ENCODE measurements around the gene FADS1.

DNA sequence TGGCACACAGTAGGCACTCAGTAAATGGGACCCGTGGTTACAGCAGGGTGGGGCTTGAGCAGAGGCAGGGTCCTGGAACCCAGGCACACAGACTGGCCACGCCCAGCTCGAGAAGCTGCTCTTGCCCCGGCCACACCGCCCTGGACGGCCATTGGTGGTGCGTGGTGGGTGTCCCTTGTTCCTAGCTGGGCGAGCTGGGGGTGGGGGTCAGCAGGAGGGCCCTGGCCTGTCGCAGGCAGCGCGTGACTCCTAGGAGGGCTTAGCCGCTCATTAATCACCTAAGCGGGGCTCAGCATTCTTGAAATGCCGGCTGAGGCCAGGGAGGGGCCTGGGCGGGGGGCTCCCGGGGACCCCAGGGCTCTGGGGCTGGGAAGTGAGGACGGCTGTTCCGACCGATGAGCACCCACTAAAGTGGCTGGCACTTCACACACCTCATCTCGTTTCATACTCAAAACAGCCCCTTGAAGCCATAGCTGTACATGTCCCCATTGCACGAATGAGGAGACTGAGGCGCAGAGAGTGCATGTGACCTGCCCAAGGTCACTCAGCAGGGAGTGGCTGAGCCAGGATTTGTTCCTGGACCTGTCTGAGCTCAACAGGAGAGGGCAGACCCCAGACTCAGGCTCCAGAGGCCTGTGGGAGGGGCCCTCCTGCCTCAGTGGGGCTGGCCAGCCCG is 52.7 kb downstream of the FADS1 start:
- no peak for TF ChIP-seq POLR2A (IDR thresholded peaks at IDR 0.05; ENCODE audit: low read depth, low read length)
- TF ChIP-seq CTCF (IDR thresholded peaks at IDR 0.05; ENCODE audit: extremely low read depth in 1 of 2, insufficient read depth in 1 of 2, low read depth in 1 of 2, low read length in 2 of 2): no peak
- TF ChIP-seq FOS (IDR thresholded peaks at IDR 0.05; ENCODE audit: borderline replicate concordance, insufficient read depth, low read length): no peak

Measured in endothelial cell of umbilical vein (primary cell).